AG04450 (cell line): ENCODE results near the gene CENPV. TPM values are rescaled to one million over a fixed set of nuclear protein-coding genes. Genes with fewer than 3 reads are reported as not detected.
A peak's percentile ranks its signal among the peaks of the same experiment; 100 is the strongest.

Experiments used
- CTCF ChIA-PET: fragments of 300-600, 350-600 bp; formaldehyde crosslinking; extraction: SDS; loops from one replicate; lab custom pipeline; 2022; ENCODE audit warnings: antibody characterized with exemption, inconsistent platforms; lab: Charles Lee
- POLR2A ChIA-PET: fragments of 350-600 bp; formaldehyde crosslinking; extraction: SDS; loops from one replicate; lab custom pipeline; 2021; ENCODE audit warnings: antibody characterized with exemption, inconsistent platforms; lab: Yijun Ruan, JAX
- DNase-seq: peaks from one replicate; pipeline ENCODE4 v3.0.0-alpha.2; 2011; ENCODE audit warnings: low read depth, low spot score
- H3K27ac ChIP-seq: one replicate; pipeline ENCODE4 v1.5.1; 2012; ENCODE audit warnings: low read depth, low read length, control low read depth
- H3K27me3 ChIP-seq: one replicate; pipeline ENCODE4 v1.6.0; 2012; ENCODE audit warnings: low read length; ENCODE audit not compliant: control insufficient read depth, insufficient read depth
- H3K4me3 ChIP-seq: 2 replicates; pipeline ENCODE4 v1.5.1; 2011; ENCODE audit warnings: mild to moderate bottlenecking, low read depth, low read length, control low read depth
- H3K9me3 ChIP-seq: 2 replicates; pipeline ENCODE4 v1.5.1; 2012; ENCODE audit warnings: low read length; ENCODE audit not compliant: control insufficient read depth, insufficient read depth
- polyA plus RNA-seq: library from polyadenylated mRNA; depleted of rRNA; stranded (reverse); fragments of >200 nt; gene quantifications from 2 replicates; pipeline ENCODE4 v1.2.3, GENCODE V29; 2011
- TF ChIP-seq, protein P1 (sequence below): IDR thresholded peaks from 2 replicates; pipeline ENCODE4 v1.5.1; 2011; ENCODE audit warnings: low read depth, low read length, control low read depth, inconsistent platforms

CENPV gene
- polyA plus RNA-seq, 1 experiment: 65.2 TPM

DNA sequence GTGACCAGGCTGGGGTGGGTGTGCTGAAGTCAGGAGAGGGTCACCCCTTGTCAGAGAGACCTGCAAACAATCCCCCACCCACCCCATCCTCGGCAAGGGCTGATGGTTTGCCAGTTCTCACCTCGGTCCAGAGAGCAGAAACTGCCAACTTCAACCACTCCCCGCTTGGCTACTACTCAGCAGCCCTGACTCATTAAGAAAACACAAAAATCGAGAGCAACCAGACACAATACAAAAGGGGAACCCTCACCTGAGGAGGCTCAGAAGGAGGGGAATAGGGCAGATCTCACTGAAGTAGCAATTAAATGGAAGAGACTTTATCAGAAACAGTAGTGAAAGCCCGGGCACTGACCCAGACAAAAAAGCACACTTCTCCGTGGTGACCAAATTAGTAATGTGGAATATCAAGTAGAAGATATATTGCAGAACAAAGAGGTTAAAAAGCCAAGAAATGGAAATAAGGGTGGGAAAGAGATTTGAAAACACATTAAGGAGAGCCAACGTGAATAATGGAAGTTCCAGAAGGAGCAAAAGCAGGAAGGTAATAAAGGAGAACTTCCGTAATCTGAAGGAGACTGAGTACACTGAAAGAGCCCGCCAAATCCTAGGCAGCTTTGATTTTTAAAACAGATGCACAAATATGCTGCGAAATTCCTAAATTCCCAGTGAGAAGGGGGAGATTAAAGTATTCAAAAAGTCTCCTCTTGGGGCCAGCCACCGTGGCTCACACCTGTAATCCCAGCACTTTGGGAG is 23.6 kb downstream of the CENPV start:
- ChIA-PET POLR2A (interaction anchor here (0.7 kb wide), 1 partner anchor 456 kb away, joined by 4 read pairs; no protein-coding TSS in a partner anchor), CTCF (no interaction called here)
- H3K4me3 ChIP-seq: no peak overlapping the region
- no peak for DNase-seq
- no peaks in the 10 kb centered on the region for H3K27me3 ChIP-seq
- TF ChIP-seq, protein P1, sequence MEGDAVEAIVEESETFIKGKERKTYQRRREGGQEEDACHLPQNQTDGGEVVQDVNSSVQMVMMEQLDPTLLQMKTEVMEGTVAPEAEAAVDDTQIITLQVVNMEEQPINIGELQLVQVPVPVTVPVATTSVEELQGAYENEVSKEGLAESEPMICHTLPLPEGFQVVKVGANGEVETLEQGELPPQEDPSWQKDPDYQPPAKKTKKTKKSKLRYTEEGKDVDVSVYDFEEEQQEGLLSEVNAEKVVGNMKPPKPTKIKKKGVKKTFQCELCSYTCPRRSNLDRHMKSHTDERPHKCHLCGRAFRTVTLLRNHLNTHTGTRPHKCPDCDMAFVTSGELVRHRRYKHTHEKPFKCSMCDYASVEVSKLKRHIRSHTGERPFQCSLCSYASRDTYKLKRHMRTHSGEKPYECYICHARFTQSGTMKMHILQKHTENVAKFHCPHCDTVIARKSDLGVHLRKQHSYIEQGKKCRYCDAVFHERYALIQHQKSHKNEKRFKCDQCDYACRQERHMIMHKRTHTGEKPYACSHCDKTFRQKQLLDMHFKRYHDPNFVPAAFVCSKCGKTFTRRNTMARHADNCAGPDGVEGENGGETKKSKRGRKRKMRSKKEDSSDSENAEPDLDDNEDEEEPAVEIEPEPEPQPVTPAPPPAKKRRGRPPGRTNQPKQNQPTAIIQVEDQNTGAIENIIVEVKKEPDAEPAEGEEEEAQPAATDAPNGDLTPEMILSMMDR: no peak
- no peak overlapping the region for H3K27ac ChIP-seq
- no peaks in the 10 kb centered on the region for H3K9me3 ChIP-seq

DNA sequence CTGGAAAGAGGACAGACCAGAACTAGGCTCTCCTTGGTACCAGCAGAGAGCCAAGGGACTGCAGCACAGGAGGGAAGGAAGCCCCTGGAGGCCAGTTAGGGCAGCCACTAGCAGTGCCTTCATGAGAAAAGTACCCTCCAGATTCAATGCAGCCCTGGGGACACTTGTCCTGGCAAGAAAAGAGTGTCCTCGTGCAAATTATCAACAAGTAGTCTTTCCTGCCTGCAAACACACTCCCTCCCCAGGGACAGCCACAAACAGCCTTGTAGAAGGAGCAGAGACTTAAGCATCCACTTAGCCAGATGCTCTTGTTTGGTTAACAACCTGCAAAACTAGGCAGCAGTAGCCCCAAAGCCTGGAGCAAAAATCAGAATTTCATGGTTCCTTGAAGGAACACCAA is 24.3 kb downstream of the CENPV start:
- H3K4me3 ChIP-seq: no peak overlapping the region
- CTCF ChIA-PET: no interaction called here
- TF ChIP-seq, protein P1: peak; percentile 39
- H3K27ac ChIP-seq: no peak overlapping the region
- DNase-seq: no peak
- POLR2A ChIA-PET: no interaction called here
- no peaks in the 10 kb centered on the region for H3K9me3 ChIP-seq
- no peaks in the 10 kb centered on the region for H3K27me3 ChIP-seq

DNA sequence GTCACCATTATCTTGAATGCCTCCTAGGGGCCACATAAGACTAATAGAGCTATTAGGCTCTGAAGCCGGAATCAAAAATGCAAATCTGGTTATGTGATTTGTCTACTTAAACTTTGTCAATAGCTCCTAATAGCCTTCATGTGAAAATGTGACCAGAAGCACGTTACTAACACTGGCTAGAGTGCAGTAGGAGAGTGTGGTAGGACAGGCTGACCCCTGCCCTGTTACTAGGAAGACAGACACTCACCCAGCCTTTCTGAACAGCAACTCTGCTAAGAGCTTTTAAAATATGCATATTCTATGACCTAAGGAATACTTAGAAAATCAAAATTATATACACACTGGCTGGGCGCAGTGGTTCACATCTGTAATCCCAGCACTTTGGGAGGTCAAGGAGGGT is 26.3 kb downstream of the CENPV start:
- POLR2A ChIA-PET: no interaction called here
- CTCF ChIA-PET: interaction anchor here (1.9 kb wide), 1 partner anchor 36 kb away, joined by 7 read pairs; no protein-coding TSS in a partner anchor
- no peaks in the 10 kb centered on the region for H3K27me3 ChIP-seq
- H3K27ac ChIP-seq: no peak overlapping the region
- TF ChIP-seq, protein P1: no peak
- no peak overlapping the region for H3K4me3 ChIP-seq
- no peak for DNase-seq
- H3K9me3 ChIP-seq: peaks cover 3% of the 10 kb centered on the region

DNA sequence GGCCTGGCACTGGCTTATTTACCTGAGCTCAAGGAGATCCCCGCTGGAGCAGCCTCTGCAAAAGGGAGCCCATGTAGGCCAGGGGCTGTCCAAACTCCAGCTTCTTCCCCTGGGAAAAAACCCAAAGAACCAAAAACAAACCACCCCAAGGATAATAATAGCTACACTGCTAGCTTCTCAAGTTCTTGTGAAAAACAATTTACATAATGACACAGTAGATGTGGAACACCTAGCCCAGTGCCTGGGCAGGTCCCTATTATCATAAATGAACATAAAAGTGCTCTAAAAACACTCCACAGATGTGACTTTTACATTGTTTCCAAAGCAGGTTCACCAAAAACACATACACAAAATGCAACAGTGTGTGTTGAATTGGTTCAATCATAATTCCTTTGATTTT is 27.3 kb downstream of the CENPV start:
- TF ChIP-seq, protein P1: no peak
- ChIA-PET POLR2A (no interaction called here), CTCF (interaction anchor here (1.9 kb wide), 1 partner anchor 38 kb away, joined by 7 read pairs; no protein-coding TSS in a partner anchor)
- Histone ChIP-seq H3K9me3 (peaks cover 4% of the 10 kb centered on the region), H3K4me3 (no peak overlapping the region), H3K27me3 (no peaks in the 10 kb centered on the region), H3K27ac (no peak overlapping the region)
- no peak for DNase-seq

DNA sequence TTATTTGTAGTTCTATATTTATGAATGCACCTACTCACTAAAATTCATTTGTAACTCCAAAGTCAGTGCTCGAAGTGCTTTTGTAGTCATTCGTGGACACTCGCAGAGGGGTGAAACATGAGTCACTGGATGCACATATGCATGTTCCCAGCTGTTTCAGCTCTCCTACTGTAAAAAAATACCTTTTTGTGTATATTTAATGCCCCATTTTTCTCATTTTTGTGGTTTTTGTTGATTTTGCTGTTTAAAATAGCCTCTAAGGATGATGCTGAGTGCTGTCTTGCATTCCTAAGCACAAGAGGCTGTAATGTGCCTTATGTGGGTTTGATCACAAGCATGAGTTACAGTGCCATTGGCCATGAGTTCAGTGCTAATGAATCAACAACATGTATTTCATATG is 30.6 kb downstream of the CENPV start:
- peak overlapping the region; percentile 81 for H3K27ac ChIP-seq
- H3K9me3 ChIP-seq: peaks cover 4% of the 10 kb centered on the region
- no peaks in the 10 kb centered on the region for H3K27me3 ChIP-seq
- POLR2A ChIA-PET: interaction anchor here (1.1 to 1.3 kb wide), 2 partner anchors 9 to 58 kb away, joined by 5 to 7 read pairs; partner anchors contain the start of gene UBB
- H3K4me3 ChIP-seq: no peak overlapping the region
- CTCF ChIA-PET: interaction anchor here (1.0 to 1.5 kb wide), 2 partner anchors 17 to 41 kb away, joined by 3 read pairs; no protein-coding TSS in a partner anchor
- DNase-seq: peak; percentile 88
- TF ChIP-seq, protein P1: no peak
